ENCODE measurements around the gene NDN.

DNA sequence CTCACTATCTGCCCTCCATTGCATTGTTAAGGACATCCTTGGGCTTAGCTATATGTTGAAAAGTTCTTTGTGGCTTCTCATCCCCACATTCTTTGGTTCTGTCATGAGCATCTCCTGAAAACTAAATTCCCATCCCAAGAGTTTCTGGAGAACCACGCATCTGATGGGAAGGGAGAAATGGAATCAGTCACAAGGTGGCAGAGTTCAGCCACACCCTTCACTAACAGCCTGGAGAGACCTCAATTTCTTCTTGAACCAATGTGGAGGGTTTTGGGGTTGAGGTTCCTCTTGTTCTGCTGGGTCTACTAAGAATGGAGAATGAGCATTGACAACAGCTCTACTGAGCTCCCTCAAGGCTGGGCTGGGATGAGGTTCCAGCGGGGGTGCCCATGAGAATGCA lies 23.9 kb downstream of the NDN start:
- TF ChIP-seq, protein P1, sequence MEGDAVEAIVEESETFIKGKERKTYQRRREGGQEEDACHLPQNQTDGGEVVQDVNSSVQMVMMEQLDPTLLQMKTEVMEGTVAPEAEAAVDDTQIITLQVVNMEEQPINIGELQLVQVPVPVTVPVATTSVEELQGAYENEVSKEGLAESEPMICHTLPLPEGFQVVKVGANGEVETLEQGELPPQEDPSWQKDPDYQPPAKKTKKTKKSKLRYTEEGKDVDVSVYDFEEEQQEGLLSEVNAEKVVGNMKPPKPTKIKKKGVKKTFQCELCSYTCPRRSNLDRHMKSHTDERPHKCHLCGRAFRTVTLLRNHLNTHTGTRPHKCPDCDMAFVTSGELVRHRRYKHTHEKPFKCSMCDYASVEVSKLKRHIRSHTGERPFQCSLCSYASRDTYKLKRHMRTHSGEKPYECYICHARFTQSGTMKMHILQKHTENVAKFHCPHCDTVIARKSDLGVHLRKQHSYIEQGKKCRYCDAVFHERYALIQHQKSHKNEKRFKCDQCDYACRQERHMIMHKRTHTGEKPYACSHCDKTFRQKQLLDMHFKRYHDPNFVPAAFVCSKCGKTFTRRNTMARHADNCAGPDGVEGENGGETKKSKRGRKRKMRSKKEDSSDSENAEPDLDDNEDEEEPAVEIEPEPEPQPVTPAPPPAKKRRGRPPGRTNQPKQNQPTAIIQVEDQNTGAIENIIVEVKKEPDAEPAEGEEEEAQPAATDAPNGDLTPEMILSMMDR (IDR thresholded peaks at IDR 0.05; ENCODE audit: extremely low read depth in 1 of 2, insufficient read depth in 1 of 2, low read depth in 1 of 2, low read length in 2 of 2): no peak
- TF ChIP-seq POLR2AphosphoS5 (IDR thresholded peaks at IDR 0.05; ENCODE audit: insufficient read depth, low read depth, low read length) (no peak), EZH2 (IDR thresholded peaks at IDR 0.05; ENCODE audit: borderline replicate concordance, low read depth, low read length, severe bottlenecking) (no peak), MYC (IDR thresholded peaks at IDR 0.05; ENCODE audit: low read depth, low read length) (no peak), POLR2A (IDR thresholded peaks at IDR 0.05; ENCODE audit: low read depth, low read length) (no peak), GATA2 (IDR thresholded peaks at IDR 0.05; ENCODE audit: insufficient read depth, insufficient read length, low read depth, low read length) (no peak), JUN (IDR thresholded peaks at IDR 0.05; ENCODE audit: borderline replicate concordance, insufficient read depth, insufficient read length, low read depth) (no peak)

Measured in endothelial cell of umbilical vein (primary cell).